Skin of body (tissue), 2 donors: ENCODE measurements around the gene PLPPR1. TPM values are rescaled to one million over a fixed set of nuclear protein-coding genes. Genes with fewer than 3 reads are reported as not detected.

ENCODE experiments used
- small RNA-seq: library from RNA; depleted of rRNA; stranded (forward); fragments of <200 nt; gene quantifications from one replicate; pipeline ENCODE3, GENCODE V24; 2014; ENCODE audit warnings: low replicate concordance
- total RNA-seq: library from RNA; depleted of rRNA; stranded (reverse); fragments of >200 nt; gene quantifications from one replicate; pipeline ENCODE4 v1.2.3, GENCODE V29; 2014

PLPPR1 gene
- total RNA-seq, 1 donor from 2014 or later, result 1.5 TPM

Small RNAs within 50 kb of the gene (small RNA-seq; reads per million reads assigned to genes)
- gene RF00322, result not detected
